SK-N-SH treated with all-trans-retinoic acid at 6 μM for 48 hours (cell line): Measurements from ENCODE around the gene EML1.

Source experiments
- ARNTL ChIP-seq: fragments of 450-650 bp; formaldehyde crosslinking; IDR thresholded peaks from 2 replicates; pipeline ENCODE4 v1.5.0; 2020; ENCODE audit warnings: low read depth, mild to moderate bottlenecking, moderate library complexity, borderline replicate concordance
- CREB5 ChIP-seq: fragments of 250-450 bp; sonication (Bioruptor Pico); IDR thresholded peaks from 2 replicates; pipeline ENCODE4 v1.5.1; 2020; ENCODE audit warnings: low read depth, mild to moderate bottlenecking, moderate library complexity
- CSDC2 ChIP-seq: fragments of 250-450 bp; sonication (Bioruptor Pico); IDR thresholded peaks from 2 replicates; pipeline ENCODE4 v1.5.0; 2020; ENCODE audit warnings: mild to moderate bottlenecking, moderate library complexity
- CSRNP3 ChIP-seq: fragments of 250-450 bp; sonication (Bioruptor Pico); IDR thresholded peaks from 2 replicates; pipeline ENCODE4 v1.5.1; 2021; ENCODE audit warnings: mild to moderate bottlenecking, moderate library complexity
- ESRRG ChIP-seq: fragments of 250-450 bp; sonication (Bioruptor Pico); IDR thresholded peaks from 2 replicates; pipeline ENCODE4 v1.6.1; 2021; ENCODE audit warnings: mild to moderate bottlenecking
- ISL1 ChIP-seq: fragments of 250-450 bp; sonication (Bioruptor Pico); IDR thresholded peaks from 2 replicates; pipeline ENCODE4 v2.1.2; 2022; ENCODE audit warnings: mild to moderate bottlenecking, moderate library complexity
- PATZ1 ChIP-seq: fragments of 250-450 bp; sonication (Bioruptor Pico); IDR thresholded peaks from 2 replicates; pipeline ENCODE4 v1.8.0; 2020; ENCODE audit warnings: mild to moderate bottlenecking, moderate library complexity, borderline replicate concordance
- PPARA ChIP-seq: fragments of 250-450 bp; sonication (Bioruptor Pico); IDR thresholded peaks from 2 replicates; pipeline ENCODE4 v1.5.0; 2020; ENCODE audit warnings: mild to moderate bottlenecking, borderline replicate concordance
- TOX ChIP-seq: fragments of 250-450 bp; sonication (Bioruptor Pico); IDR thresholded peaks from 2 replicates; pipeline ENCODE4 v1.8.0; 2021; ENCODE audit warnings: mild to moderate bottlenecking, moderate library complexity, borderline replicate concordance
- ZC3H10 ChIP-seq: fragments of 250-450 bp; sonication (Bioruptor Pico); IDR thresholded peaks from 2 replicates; pipeline ENCODE4 v1.5.1; 2021; ENCODE audit warnings: mild to moderate bottlenecking, moderate library complexity
- ZFP3 ChIP-seq: fragments of 250-450 bp; sonication (Bioruptor Pico); IDR thresholded peaks from 2 replicates; pipeline ENCODE4 v1.5.0; 2020; ENCODE audit warnings: mild to moderate bottlenecking, moderate library complexity
- ZNF565 ChIP-seq: fragments of 450-650 bp; formaldehyde crosslinking; conservative IDR thresholded peaks from 2 replicates; pipeline ENCODE4 v1.5.0; 2020; ENCODE audit warnings: low read depth, mild to moderate bottlenecking, moderate library complexity
- ZNF70 ChIP-seq: fragments of 450-650 bp; formaldehyde crosslinking; IDR thresholded peaks from 2 replicates; pipeline ENCODE4 v1.5.0; 2020; ENCODE audit warnings: mild to moderate bottlenecking, moderate library complexity

GRCh38 chr14:99943620-99944019 lies 150.4 kb downstream of the EML1 start:
- TF ChIP-seq ISL1 (CRISPR knock-in tag) (no peak), PATZ1 (no peak), CSDC2 (no peak), ZC3H10 (CRISPR knock-in tag) (no peak), ZNF565 (CRISPR knock-in tag) (no peak), CREB5 (no peak), ZNF70 (no peak), ZFP3 (CRISPR knock-in tag) (no peak), ESRRG (no peak), CSRNP3 (CRISPR knock-in tag) (no peak), TOX (CRISPR knock-in tag) (no peak), PPARA (CRISPR knock-in tag) (no peak), ARNTL (CRISPR knock-in tag) (no peak)
